MM.1S (cell line): Measurements from ENCODE around the gene LAMA3.

ENCODE experiments used
- DNase-seq: peaks from one replicate; pipeline ENCODE4 v3.0.0-alpha.2; 2015
- H2AFZ ChIP-seq: fragments of 300-600 bp; sonication (generic); 2 replicates; pipeline ENCODE4 v1.6.0; 2016; ENCODE audit warnings: antibody characterized with exemption, low read length
- H3F3A ChIP-seq: fragments of 300-600 bp; sonication (generic); 2 replicates; pipeline ENCODE4 v1.6.1; 2016; ENCODE audit warnings: mild to moderate bottlenecking, antibody characterized with exemption, low read length, moderate library complexity, mixed read lengths; ENCODE audit not compliant: insufficient read depth
- H3K27ac ChIP-seq: fragments of 300-600 bp; sonication (generic); 2 replicates; pipeline ENCODE4 v1.5.1; 2016; ENCODE audit warnings: mild to moderate bottlenecking, low read length
- H3K27me3 ChIP-seq: fragments of 300-600 bp; sonication (generic); replicated peaks from 2 replicates; pipeline ENCODE4 v1.6.0; 2016; ENCODE audit warnings: low read length; ENCODE audit not compliant: insufficient read depth
- H3K36me3 ChIP-seq: fragments of 300-600 bp; sonication (generic); replicated peaks from 2 replicates; pipeline ENCODE4 v1.6.1; 2016; ENCODE audit warnings: mild to moderate bottlenecking, low read length, mixed read lengths; ENCODE audit not compliant: insufficient read depth
- H3K4me1 ChIP-seq: fragments of 300-600 bp; sonication (generic); 2 replicates; pipeline ENCODE4 v1.6.1; 2016; ENCODE audit warnings: low read length, mixed read lengths
- H3K4me2 ChIP-seq: fragments of 300-600 bp; sonication (generic); 2 replicates; pipeline ENCODE4 v1.6.0; 2016; ENCODE audit warnings: low read depth, low read length
- H3K4me3 ChIP-seq: fragments of 300-600 bp; sonication (generic); 2 replicates; pipeline ENCODE4 v1.5.1; 2016; ENCODE audit warnings: low read length, mixed read lengths
- H3K79me2 ChIP-seq: fragments of 300-600 bp; sonication (generic); 2 replicates; pipeline ENCODE4 v1.6.1; 2016; ENCODE audit warnings: mixed run types, low read length, mixed read lengths
- H3K9ac ChIP-seq: fragments of 300-600 bp; sonication (generic); 2 replicates; pipeline ENCODE4 v1.6.1; 2016; ENCODE audit warnings: low read length, mixed read lengths
- H3K9me2 ChIP-seq: fragments of 300-600 bp; sonication (generic); replicated peaks from 2 replicates; pipeline ENCODE4 v1.6.1; 2016; ENCODE audit warnings: mild to moderate bottlenecking, low read length, mixed read lengths; ENCODE audit not compliant: insufficient read depth
- H3K9me3 ChIP-seq: fragments of 300-600 bp; sonication (generic); replicated peaks from 2 replicates; pipeline ENCODE4 v1.6.1; 2016; ENCODE audit warnings: mild to moderate bottlenecking, low read length, mixed read lengths; ENCODE audit not compliant: insufficient read depth
- H4K20me1 ChIP-seq: fragments of 300-600 bp; sonication (generic); 2 replicates; pipeline ENCODE4 v1.6.1; 2016; ENCODE audit warnings: mild to moderate bottlenecking, low read length, moderate library complexity, mixed read lengths; ENCODE audit not compliant: insufficient read depth
- EZH2 ChIP-seq: fragments of 300-600 bp; sonication (generic); optimal IDR thresholded peaks from 2 replicates; pipeline ENCODE3; 2017; ENCODE audit warnings: low read depth, mild to moderate bottlenecking, antibody characterized with exemption, low read length, mixed read lengths
- EZH2phosphoT487 ChIP-seq: fragments of 300-600 bp; sonication (generic); IDR thresholded peaks from 2 replicates; pipeline ENCODE4 v1.6.1; 2018; ENCODE audit warnings: antibody characterized with exemption, low read length
- TF ChIP-seq, protein P1 (sequence below): fragments of 300-600 bp; sonication (generic); IDR thresholded peaks from 2 replicates; pipeline ENCODE4 v1.5.1; 2016; ENCODE audit warnings: antibody characterized with exemption, low read length, mixed read lengths

LAMA3 gene

DNA sequence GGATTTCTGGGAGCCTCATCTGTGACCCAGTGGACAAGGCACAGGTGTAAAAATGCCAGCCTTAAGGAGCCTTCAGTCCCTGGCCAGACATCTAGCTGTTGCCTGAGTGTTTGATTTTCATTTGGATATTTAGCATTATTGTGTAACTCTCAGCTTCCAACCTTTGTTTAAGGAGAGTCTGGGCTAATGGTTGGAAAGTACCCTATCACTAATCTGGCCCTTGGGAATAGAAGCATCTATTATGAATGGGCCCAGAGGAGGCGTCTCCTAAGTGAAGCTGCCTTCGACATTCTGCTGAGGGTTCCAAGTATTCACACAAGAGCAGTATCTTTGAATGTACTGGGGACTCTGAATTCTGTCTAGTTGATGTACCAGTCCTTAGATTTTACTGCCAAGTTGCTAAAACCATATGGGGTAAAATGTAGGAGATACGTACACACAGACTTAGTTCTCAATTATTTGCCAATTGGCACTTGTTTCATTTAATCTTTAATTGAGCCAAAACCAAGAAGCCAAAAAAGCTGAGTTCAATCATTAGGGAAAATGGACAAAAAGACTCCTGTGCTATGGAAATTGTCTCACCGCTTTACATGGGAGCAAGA, 19.3 kb upstream of the LAMA3 start:
- Histone ChIP-seq H3K79me2 (no peaks in the 10 kb centered on the region), H3K27me3 (no peaks in the 10 kb centered on the region), H3K9me2 (no peaks in the 10 kb centered on the region), H3F3A (no peaks in the 10 kb centered on the region), H4K20me1 (no peaks in the 10 kb centered on the region), H3K4me1 (no peaks in the 10 kb centered on the region), H3K4me3 (no peak overlapping the region), H3K4me2 (no peak overlapping the region), H3K36me3 (no peaks in the 10 kb centered on the region), H3K9me3 (no peaks in the 10 kb centered on the region), H2AFZ (no peak overlapping the region), H3K9ac (no peak overlapping the region), H3K27ac (no peak overlapping the region)
- TF ChIP-seq EZH2phosphoT487 = no peak
- no peak for TF ChIP-seq EZH2
- TF ChIP-seq, protein P1, sequence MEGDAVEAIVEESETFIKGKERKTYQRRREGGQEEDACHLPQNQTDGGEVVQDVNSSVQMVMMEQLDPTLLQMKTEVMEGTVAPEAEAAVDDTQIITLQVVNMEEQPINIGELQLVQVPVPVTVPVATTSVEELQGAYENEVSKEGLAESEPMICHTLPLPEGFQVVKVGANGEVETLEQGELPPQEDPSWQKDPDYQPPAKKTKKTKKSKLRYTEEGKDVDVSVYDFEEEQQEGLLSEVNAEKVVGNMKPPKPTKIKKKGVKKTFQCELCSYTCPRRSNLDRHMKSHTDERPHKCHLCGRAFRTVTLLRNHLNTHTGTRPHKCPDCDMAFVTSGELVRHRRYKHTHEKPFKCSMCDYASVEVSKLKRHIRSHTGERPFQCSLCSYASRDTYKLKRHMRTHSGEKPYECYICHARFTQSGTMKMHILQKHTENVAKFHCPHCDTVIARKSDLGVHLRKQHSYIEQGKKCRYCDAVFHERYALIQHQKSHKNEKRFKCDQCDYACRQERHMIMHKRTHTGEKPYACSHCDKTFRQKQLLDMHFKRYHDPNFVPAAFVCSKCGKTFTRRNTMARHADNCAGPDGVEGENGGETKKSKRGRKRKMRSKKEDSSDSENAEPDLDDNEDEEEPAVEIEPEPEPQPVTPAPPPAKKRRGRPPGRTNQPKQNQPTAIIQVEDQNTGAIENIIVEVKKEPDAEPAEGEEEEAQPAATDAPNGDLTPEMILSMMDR = no peak
- no peak for DNase-seq

DNA sequence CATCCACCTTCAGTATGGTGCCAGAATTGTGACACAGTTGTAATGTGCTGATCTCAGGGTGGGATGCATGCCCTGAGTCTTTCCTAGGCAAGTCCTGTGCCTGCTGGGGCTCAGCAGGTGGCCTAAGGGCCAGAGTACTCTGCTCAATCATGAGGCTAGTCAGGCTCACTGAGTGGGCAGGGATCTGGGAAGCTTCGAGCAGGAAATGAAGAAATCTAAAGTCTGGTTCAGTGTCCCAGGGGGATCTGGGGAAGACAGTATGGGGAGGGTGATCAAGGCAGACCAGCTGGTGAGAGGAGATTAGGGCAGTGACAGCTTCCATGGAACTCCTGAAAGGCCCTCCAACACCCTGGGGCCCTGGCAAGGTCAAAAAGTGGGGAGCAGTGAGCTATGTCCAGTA, 17.7 kb upstream of the LAMA3 start:
- Histone ChIP-seq H3F3A (no peaks in the 10 kb centered on the region), H3K36me3 (no peaks in the 10 kb centered on the region), H3K27me3 (no peaks in the 10 kb centered on the region), H3K27ac (no peak overlapping the region), H3K9me3 (no peaks in the 10 kb centered on the region), H4K20me1 (no peaks in the 10 kb centered on the region), H2AFZ (no peak overlapping the region), H3K9me2 (no peaks in the 10 kb centered on the region), H3K4me3 (no peak overlapping the region), H3K4me1 (no peaks in the 10 kb centered on the region), H3K79me2 (no peaks in the 10 kb centered on the region), H3K4me2 (no peak overlapping the region), H3K9ac (no peak overlapping the region)
- DNase-seq = no peak
- TF ChIP-seq, protein P1 = no peak
- TF ChIP-seq EZH2 = no peak
- TF ChIP-seq EZH2phosphoT487 = no peak

DNA sequence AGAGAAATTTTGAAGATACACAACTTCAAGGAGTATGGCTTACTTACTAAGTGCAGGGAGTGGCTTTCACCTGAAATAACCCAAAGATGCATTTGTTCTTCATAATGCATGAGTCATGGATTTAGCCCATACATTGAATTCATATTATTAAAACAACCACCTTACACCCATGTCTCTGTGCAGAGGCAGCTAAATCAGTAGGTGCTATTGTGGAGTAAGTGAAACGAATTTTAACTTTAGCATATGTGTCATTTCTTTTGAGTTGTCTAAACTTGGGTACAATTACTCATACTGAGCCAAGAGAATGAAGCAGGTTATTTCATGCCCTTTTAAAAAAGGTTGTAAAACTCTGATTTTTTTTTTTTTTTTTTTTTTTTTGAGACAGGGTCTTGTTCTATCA, 15.5 kb upstream of the LAMA3 start:
- H3K4me2 ChIP-seq = no peak overlapping the region
- H4K20me1 ChIP-seq = no peaks in the 10 kb centered on the region
- no peaks in the 10 kb centered on the region for H3K9me3 ChIP-seq
- no peak overlapping the region for H3K4me3 ChIP-seq
- H3K79me2 ChIP-seq = no peaks in the 10 kb centered on the region
- no peaks in the 10 kb centered on the region for H3K36me3 ChIP-seq
- H3K9ac ChIP-seq = no peak overlapping the region
- no peaks in the 10 kb centered on the region for H3K4me1 ChIP-seq
- H3K27me3 ChIP-seq = no peaks in the 10 kb centered on the region
- no peak overlapping the region for H2AFZ ChIP-seq
- DNase-seq = no peak
- H3K27ac ChIP-seq = no peak overlapping the region
- no peak for TF ChIP-seq EZH2phosphoT487
- TF ChIP-seq, protein P1 = no peak
- no peaks in the 10 kb centered on the region for H3K9me2 ChIP-seq
- no peaks in the 10 kb centered on the region for H3F3A ChIP-seq
